ENCODE results near the gene TBL3.

Gene TBL3

DNA sequence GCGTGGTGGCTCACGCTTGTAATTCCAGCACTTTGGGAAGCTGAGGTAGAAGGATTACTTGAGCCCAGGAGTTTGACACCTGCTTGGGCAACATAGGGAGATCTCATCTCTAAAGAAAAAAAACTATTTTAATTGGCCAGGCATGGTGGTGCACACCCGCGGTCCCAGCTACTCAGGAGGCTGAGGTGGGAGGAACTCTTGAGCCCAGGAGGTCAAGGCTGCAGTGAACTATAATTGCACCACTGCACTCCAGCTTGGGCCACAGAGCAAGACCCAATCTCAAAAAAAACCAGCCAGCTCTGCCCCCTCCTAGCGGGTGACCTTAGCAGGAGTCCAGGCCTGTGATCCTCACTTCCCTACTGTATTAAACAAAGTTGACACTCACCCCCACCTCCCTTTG is 47.8 kb upstream of the TBL3 start:
- no peaks in the 10 kb centered on the region for H3K9me2 ChIP-seq (replicated peaks; ENCODE audit: low read depth, low read length)
- no peaks in the 10 kb centered on the region for H3K4me1 ChIP-seq (ENCODE audit: insufficient read depth, low read length, poor library complexity, severe bottlenecking)
- H3K36me3 ChIP-seq (ENCODE audit: insufficient read depth, low read length) = no peaks in the 10 kb centered on the region
- H3K9ac ChIP-seq (ENCODE audit: low read depth, low read length, poor library complexity, severe bottlenecking) = no peak overlapping the region
- no peaks in the 10 kb centered on the region for H3K27me3 ChIP-seq (ENCODE audit: insufficient read depth, low read length, poor library complexity, severe bottlenecking)
- no peaks in the 10 kb centered on the region for H3F3A ChIP-seq (ENCODE audit: low read depth)
- H3K4me3 ChIP-seq (ENCODE audit: low read length, poor library complexity, severe bottlenecking) = no peak overlapping the region
- no peaks in the 10 kb centered on the region for H3K79me2 ChIP-seq (ENCODE audit: insufficient read depth, low read length)
- H4K20me1 ChIP-seq (ENCODE audit: insufficient read depth, low read length, poor library complexity, severe bottlenecking) = no peaks in the 10 kb centered on the region
- TF ChIP-seq, protein P1, sequence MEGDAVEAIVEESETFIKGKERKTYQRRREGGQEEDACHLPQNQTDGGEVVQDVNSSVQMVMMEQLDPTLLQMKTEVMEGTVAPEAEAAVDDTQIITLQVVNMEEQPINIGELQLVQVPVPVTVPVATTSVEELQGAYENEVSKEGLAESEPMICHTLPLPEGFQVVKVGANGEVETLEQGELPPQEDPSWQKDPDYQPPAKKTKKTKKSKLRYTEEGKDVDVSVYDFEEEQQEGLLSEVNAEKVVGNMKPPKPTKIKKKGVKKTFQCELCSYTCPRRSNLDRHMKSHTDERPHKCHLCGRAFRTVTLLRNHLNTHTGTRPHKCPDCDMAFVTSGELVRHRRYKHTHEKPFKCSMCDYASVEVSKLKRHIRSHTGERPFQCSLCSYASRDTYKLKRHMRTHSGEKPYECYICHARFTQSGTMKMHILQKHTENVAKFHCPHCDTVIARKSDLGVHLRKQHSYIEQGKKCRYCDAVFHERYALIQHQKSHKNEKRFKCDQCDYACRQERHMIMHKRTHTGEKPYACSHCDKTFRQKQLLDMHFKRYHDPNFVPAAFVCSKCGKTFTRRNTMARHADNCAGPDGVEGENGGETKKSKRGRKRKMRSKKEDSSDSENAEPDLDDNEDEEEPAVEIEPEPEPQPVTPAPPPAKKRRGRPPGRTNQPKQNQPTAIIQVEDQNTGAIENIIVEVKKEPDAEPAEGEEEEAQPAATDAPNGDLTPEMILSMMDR (conservative IDR thresholded peaks at IDR 0.05; ENCODE audit: low read length) = no peak
- TF ChIP-seq EZH2phosphoT487 (IDR thresholded peaks at IDR 0.05; ENCODE audit: borderline replicate concordance) = no peak
- no peak overlapping the region for H3K4me2 ChIP-seq (ENCODE audit: low read depth, low read length, poor library complexity, severe bottlenecking)
- H3K9me3 ChIP-seq (ENCODE audit: insufficient read depth, low read depth, low read length) = no peaks in the 10 kb centered on the region
- H2AFZ ChIP-seq (ENCODE audit: low read length) = no peak overlapping the region

- Histone ChIP-seq H2AFZ (ENCODE audit: low read length) (no peak overlapping the region), H3K27me3 (ENCODE audit: insufficient read depth, low read length, poor library complexity, severe bottlenecking) (no peaks in the 10 kb centered on the region), H3K4me3 (ENCODE audit: low read length, poor library complexity, severe bottlenecking) (no peak overlapping the region), H3K4me1 (ENCODE audit: insufficient read depth, low read length, poor library complexity, severe bottlenecking) (no peaks in the 10 kb centered on the region), H4K20me1 (ENCODE audit: insufficient read depth, low read length, poor library complexity, severe bottlenecking) (no peaks in the 10 kb centered on the region), H3K4me2 (ENCODE audit: low read depth, low read length, poor library complexity, severe bottlenecking) (no peak overlapping the region), H3K79me2 (ENCODE audit: insufficient read depth, low read length) (no peaks in the 10 kb centered on the region), H3F3A (ENCODE audit: low read depth) (no peaks in the 10 kb centered on the region), H3K9ac (ENCODE audit: low read depth, low read length, poor library complexity, severe bottlenecking) (no peak overlapping the region), H3K9me3 (ENCODE audit: insufficient read depth, low read depth, low read length) (no peaks in the 10 kb centered on the region), H3K36me3 (ENCODE audit: insufficient read depth, low read length) (no peaks in the 10 kb centered on the region), H3K9me2 (replicated peaks; ENCODE audit: low read depth, low read length) (no peaks in the 10 kb centered on the region)
- no peak for TF ChIP-seq EZH2phosphoT487 (IDR thresholded peaks at IDR 0.05; ENCODE audit: borderline replicate concordance)
Measured at GRCh38 chr16:1926271-1926670, 45.6 kb upstream of the TBL3 start.

GRCh38 chr16:1929105-1929504 is 42.7 kb upstream of the TBL3 start:
- no peak for TF ChIP-seq EZH2phosphoT487 (IDR thresholded peaks at IDR 0.05; ENCODE audit: borderline replicate concordance)
- TF ChIP-seq, protein P1 (conservative IDR thresholded peaks at IDR 0.05; ENCODE audit: low read length) = no peak
- H3K27me3 ChIP-seq (ENCODE audit: insufficient read depth, low read length, poor library complexity, severe bottlenecking) = no peaks in the 10 kb centered on the region
- no peaks in the 10 kb centered on the region for H3K9me3 ChIP-seq (ENCODE audit: insufficient read depth, low read depth, low read length)
- no peaks in the 10 kb centered on the region for H3F3A ChIP-seq (ENCODE audit: low read depth)
- H3K4me2 ChIP-seq (ENCODE audit: low read depth, low read length, poor library complexity, severe bottlenecking) = peak overlapping the region; percentile 68
- no peaks in the 10 kb centered on the region for H3K9me2 ChIP-seq (replicated peaks; ENCODE audit: low read depth, low read length)
- no peaks in the 10 kb centered on the region for H3K36me3 ChIP-seq (ENCODE audit: insufficient read depth, low read length)
- no peaks in the 10 kb centered on the region for H4K20me1 ChIP-seq (ENCODE audit: insufficient read depth, low read length, poor library complexity, severe bottlenecking)
- H3K4me3 ChIP-seq (ENCODE audit: low read length, poor library complexity, severe bottlenecking) = peak overlapping the region; percentile 73
- no peaks in the 10 kb centered on the region for H3K4me1 ChIP-seq (ENCODE audit: insufficient read depth, low read length, poor library complexity, severe bottlenecking)
- peak overlapping the region; percentile 72 for H3K9ac ChIP-seq (ENCODE audit: low read depth, low read length, poor library complexity, severe bottlenecking)
- H2AFZ ChIP-seq (ENCODE audit: low read length) = peak overlapping the region; percentile 94
- H3K79me2 ChIP-seq (ENCODE audit: insufficient read depth, low read length) = no peaks in the 10 kb centered on the region

- Histone ChIP-seq H3K9me2 (replicated peaks; ENCODE audit: low read depth, low read length) (no peaks in the 10 kb centered on the region), H4K20me1 (ENCODE audit: insufficient read depth, low read length, poor library complexity, severe bottlenecking) (no peaks in the 10 kb centered on the region), H3K9ac (ENCODE audit: low read depth, low read length, poor library complexity, severe bottlenecking) (peak overlapping the region; percentile 72), H3K27me3 (ENCODE audit: insufficient read depth, low read length, poor library complexity, severe bottlenecking) (no peaks in the 10 kb centered on the region), H3K4me2 (ENCODE audit: low read depth, low read length, poor library complexity, severe bottlenecking) (peak overlapping the region; percentile 68), H2AFZ (ENCODE audit: low read length) (peak overlapping the region; percentile 94), H3K4me1 (ENCODE audit: insufficient read depth, low read length, poor library complexity, severe bottlenecking) (no peaks in the 10 kb centered on the region), H3F3A (ENCODE audit: low read depth) (no peaks in the 10 kb centered on the region), H3K9me3 (ENCODE audit: insufficient read depth, low read depth, low read length) (no peaks in the 10 kb centered on the region), H3K4me3 (ENCODE audit: low read length, poor library complexity, severe bottlenecking) (peak overlapping the region; percentile 73), H3K79me2 (ENCODE audit: insufficient read depth, low read length) (no peaks in the 10 kb centered on the region), H3K36me3 (ENCODE audit: insufficient read depth, low read length) (no peaks in the 10 kb centered on the region)
- TF ChIP-seq, protein P1 (conservative IDR thresholded peaks at IDR 0.05; ENCODE audit: low read length) = peak; percentile 58
- no peak for TF ChIP-seq EZH2phosphoT487 (IDR thresholded peaks at IDR 0.05; ENCODE audit: borderline replicate concordance)
Measured at GRCh38 chr16:1929578-1930337, 42.1 kb upstream of the TBL3 start.
